NCI-H510A treated with DMSO at 0.1 percent for 48 hours (cell line): ENCODE data around the gene DUSP19.
"Not testable (repeated sequence)": the region's sequence is repeated elsewhere in the genome, so short reads cannot be mapped to it uniquely, and the experiment has no call there.

ENCODE experiments used
- DNase-seq: peaks from one replicate; lab custom pipeline; 2025; lab: John Stamatoyannopoulos, UW

Gene DUSP19, protein sequence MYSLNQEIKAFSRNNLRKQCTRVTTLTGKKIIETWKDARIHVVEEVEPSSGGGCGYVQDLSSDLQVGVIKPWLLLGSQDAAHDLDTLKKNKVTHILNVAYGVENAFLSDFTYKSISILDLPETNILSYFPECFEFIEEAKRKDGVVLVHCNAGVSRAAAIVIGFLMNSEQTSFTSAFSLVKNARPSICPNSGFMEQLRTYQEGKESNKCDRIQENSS

GRCh38 chr2:183078464-183079138, at the start of gene DUSP19:
DUSP19 (plus strand) TSS chr2:183078747; CDS start chr2:183078934, 187 bp downstream.
- DNase-seq = peak; percentile 100

GRCh38 chr2:183029219-183029618, 49.3 kb upstream of the DUSP19 start:
- DNase-seq = no peak

- no peak for DNase-seq
Measured at GRCh38 chr2:183031911-183032794, 46.4 kb upstream of the DUSP19 start.

DNA sequence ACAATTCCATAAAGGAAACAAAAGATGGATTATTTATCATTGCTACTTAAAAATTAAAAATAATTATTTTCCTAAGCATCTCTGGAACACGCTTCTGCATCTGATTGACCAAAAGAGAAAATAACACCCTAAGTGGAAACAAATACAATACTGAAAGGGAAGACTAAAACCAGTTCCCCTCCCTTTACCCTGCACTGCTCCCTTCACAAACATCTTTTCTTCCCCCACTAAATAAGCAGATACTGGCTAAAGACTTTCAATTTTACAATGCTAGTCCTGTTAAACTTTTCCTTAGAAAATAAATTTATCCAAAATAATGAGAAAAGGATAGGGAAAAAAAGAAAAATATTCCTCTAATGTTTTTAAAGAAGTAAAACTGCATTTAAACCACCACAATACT, 44.6 kb upstream of the DUSP19 start:
- no peak for DNase-seq

GRCh38 chr2:183034806-183035205, 43.7 kb upstream of the DUSP19 start:
- no peak for DNase-seq

DNA sequence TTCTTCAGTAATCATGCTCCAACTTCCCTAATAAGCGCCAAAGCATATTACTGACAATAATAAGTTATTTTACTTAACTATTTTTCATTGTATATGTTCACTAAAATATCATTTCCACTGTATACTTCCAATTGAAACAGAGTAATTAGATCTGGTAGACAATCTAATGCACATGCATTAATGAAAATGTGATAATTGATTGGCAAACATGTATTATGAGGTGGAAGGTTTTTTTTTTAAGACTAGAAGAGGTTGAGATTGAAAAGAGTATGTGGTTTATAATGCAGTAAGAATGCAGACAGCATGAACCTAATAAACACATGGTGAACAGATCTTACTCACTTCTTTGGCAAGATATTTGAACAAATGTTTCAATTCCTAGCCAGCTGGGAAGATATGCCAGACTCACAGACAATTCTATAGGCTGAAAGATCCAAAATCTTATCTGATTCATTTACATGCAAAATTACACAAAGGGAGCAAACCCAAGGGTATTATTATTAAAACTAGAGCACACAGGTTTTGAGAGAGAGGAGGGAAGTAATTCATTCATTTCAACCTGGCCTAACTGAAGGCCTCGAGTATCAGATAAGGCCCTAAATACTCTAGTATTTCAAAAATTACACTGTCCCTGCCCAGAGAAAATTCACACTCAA, 43.1 kb upstream of the DUSP19 start:
- DNase-seq = peak; percentile 57

DNA sequence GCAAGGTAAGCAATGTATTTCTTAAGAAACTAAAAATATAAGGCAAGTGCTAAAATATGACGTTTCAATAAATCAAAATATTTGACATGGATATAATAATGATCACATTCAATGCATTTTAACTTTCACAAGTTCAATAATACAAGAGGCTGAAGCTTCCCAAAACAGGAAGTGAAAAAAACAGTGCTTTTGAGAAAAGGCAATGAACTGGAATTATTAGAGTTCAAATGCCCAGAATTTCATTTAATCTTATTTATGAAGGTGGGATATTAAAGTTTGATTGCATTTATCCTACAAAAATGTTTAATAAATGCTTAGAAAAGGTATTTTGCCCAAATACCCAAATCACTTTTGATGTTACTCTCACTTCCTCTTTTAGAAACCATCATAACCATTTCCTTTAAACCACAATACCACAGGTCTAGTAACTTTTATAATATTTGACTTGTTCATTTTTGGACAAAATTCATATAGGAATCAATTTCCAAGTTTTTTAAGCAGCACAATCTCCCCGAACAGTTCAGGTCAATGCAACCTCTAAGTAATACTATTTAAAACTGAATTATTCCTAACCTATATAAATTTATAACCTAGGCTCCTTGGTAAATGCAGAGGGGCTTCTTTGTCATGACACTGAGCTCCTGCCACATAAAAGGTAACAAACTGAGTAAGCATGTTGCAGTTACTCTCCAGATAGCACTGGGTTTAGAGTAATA, 42.4 kb upstream of the DUSP19 start:
- peak; percentile 59 for DNase-seq

- peak; percentile 90 for DNase-seq
Measured at GRCh38 chr2:183037074-183037552, 41.4 kb upstream of the DUSP19 start.

DNA sequence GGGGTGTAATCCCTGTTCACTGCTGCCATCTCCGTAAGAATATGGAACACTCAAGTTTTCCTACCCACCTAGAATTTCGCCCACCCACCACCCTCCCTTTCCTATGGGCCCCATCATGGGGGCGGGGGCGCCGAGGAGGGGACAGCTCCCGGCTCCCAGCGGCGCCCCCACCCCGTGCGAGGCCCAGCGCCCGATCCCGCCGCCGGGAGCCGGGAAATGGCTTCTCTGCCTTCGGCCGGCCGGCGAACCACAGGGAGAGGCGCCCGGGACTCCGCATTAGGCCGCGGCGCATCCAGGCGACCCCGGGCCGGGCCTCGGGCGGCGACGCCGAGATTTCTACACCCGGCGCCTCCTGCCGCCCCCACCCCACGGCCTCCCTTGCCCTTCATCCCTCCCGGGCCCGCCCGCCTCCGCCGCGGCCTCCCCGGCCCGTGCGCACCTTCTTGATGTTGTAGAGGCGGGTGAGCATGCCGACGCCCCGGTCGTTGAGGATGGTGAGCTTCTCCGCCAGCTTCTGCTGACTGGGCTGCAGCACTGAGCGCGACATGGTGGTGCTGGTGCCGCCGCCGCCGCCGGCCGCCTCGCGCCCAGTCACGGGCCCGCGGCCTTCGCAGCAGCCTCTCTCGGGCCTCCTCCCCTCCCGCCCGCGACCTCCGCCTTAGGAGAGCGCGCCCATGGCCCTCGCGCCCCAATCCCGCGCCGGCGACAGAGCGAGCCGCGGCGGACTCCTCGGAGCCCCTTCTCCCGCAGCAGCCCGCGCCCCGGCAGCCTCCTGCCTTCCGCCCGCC, 40.8 kb upstream of the DUSP19 start:
- DNase-seq = peak; percentile 94

- DNase-seq = peak; percentile 99
Measured at GRCh38 chr2:183038341-183039300, 39.9 kb upstream of the DUSP19 start, which contains the start of gene NCKAP1. NCKAP1 (minus strand) TSS chr2:183038457; CDS start chr2:183038099, 358 bp downstream.

GRCh38 chr2:183040604-183041003, 37.9 kb upstream of the DUSP19 start:
- no peak for DNase-seq

DNA sequence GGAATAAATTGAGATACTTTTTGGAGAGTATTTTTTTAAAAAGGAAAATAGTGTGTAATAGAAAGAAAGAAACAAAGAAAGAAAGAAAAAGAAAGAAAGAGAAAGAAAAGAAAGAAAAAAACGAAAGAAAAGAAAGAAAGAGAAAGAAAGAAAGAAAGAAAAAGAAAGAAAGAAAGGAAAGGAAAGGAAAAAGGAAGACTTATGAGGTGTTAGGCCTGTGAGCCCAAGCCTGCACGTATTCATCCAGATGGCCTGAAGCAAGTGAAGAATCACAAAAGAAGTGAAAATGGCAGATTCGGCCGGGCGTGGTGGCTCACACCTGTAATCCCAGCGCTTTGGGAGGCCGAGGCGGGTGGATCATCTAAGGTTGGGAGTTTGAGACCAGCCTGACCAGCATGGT, 35.0 kb upstream of the DUSP19 start:
- not testable (repeated sequence) for DNase-seq

DNA sequence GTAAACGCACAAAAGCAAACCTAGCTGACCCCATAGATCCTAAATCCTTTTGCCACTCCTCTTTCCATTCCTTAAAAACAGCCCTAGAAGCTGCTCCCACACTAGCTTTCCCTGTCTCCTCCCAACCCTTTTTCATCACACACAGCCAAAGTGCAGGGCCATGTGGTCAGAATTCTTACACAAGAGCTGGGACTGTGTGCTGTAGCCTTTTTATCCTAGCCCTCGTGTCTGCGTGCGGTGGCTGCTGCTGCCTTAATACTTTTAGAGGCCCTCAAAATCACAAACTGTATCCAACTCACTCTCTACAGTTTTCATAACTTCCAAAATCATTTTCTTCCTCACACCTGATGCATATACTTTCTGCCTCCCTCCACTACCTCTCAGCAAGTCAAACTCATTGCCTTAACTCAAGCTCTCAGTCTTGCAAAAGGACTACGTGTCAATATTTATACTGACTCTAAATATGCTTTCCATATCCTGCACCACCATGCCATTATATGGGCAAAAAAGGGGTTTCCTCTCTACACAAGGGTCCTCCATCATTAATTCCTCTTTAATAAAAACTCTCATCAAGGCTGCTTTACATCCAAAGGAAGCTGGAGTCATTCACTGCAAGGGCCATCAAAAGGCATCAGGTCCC, 30.9 kb upstream of the DUSP19 start:
- not testable (repeated sequence) for DNase-seq

- DNase-seq = no peak
Measured at GRCh38 chr2:183049420-183049819, 29.1 kb upstream of the DUSP19 start.

GRCh38 chr2:183057333-183057985, 21.1 kb upstream of the DUSP19 start:
- no peak for DNase-seq

GRCh38 chr2:183059561-183059960, 19.0 kb upstream of the DUSP19 start:
- no peak for DNase-seq

DNA sequence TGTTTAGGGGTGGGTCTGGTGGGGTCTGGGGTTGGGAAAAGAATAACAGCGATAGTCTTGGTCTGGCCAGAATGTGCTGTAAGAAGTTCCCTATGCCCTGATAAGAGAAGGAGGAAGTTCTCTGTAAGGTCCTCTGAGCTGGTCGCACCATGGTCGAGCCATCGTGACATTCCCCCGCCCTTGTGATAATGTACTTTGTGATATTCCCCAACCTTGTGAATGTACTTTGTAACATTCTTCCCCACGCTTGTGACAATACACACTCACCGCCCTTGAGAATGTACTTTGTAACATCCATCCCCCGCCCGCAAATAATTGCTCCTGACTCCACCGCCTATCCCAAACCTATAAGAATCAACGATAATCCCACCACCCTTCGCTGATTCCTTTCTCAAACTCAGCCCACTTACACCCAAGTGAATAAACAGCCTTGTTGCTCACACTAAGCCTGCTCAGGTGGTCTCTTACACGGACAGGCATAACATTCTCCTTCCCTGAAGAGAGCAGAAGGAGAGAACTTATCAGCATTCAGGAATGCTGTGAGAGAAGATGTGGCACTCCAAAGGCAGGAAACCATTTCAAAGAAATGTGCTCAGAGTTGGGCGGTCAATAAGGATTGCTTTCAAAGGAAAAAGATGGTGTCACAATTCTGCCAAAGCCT, 17.8 kb upstream of the DUSP19 start:
- DNase-seq = no peak

GRCh38 chr2:183063083-183063482, 15.5 kb upstream of the DUSP19 start:
- no peak for DNase-seq
